SK-N-SH (cell line): ENCODE measurements around the gene WASF2. TPM values are rescaled to one million over a fixed set of nuclear protein-coding genes. Genes with fewer than 3 reads are reported as not detected.

ENCODE experiments used
- CTCF ChIA-PET: fragments of 300-600, 350-600 bp; formaldehyde crosslinking; extraction: SDS; loops from one replicate; lab custom pipeline; 2021; lab: Yijun Ruan, JAX
- POLR2A ChIA-PET: fragments of 350-600 bp; sonication (Branson Sonifier 250); formaldehyde crosslinking; extraction: SDS; loops from one replicate; lab custom pipeline; 2020; ENCODE audit warnings: antibody characterized with exemption, inconsistent platforms; lab: Yijun Ruan, JAX
- DNase-seq: peaks from one replicate; pipeline ENCODE4 v3.0.0; 2012
- H2AFZ ChIP-seq: fragments of 200-600 bp; sonication (generic); 2 replicates; pipeline ENCODE4 v1.8.1; 2016; ENCODE audit warnings: antibody characterized with exemption, mild to moderate bottlenecking, low read depth
- H3F3A ChIP-seq: fragments of 200-600 bp; sonication (generic); replicated peaks from 2 replicates; pipeline ENCODE3; 2016; ENCODE audit warnings: antibody characterized with exemption, mild to moderate bottlenecking; ENCODE audit not compliant: insufficient read depth
- H3K27ac ChIP-seq, 2 experiments: fragments of 200-500 bp in 1 of 2; fragments of 200-600 bp in 1 of 2; sonication (Bioruptor generic) in 1 of 2; sonication (generic), shearing (Covaris generic) in 1 of 2; 2 replicates each; pipeline versions ENCODE4 v1.5.1 to v1.6.1; 2014 to 2016; ENCODE audit warnings: low read depth in 2 of 2, inconsistent platforms in 1 of 2, low read length in 1 of 2, mild to moderate bottlenecking in 1 of 2, mixed read lengths in 1 of 2
- H3K27me3 ChIP-seq: fragments of 200-600 bp; sonication (generic), shearing (Covaris generic); 2 replicates; pipeline ENCODE4 v1.6.1; 2016; ENCODE audit warnings: mixed run types; ENCODE audit not compliant: insufficient read depth
- H3K36me3 ChIP-seq, 2 experiments: fragments of 200-500 bp in 1 of 2; fragments of 200-600 bp in 1 of 2; sonication (Bioruptor generic) in 1 of 2; sonication (generic) in 1 of 2; replicated peaks in 1 of 2; 2 replicates each; pipeline versions ENCODE3 to v1.5.1; 2014 to 2016; ENCODE audit warnings: low read length in 1 of 2, mild to moderate bottlenecking in 1 of 2; ENCODE audit not compliant: insufficient read depth in 2 of 2, control insufficient read depth in 1 of 2
- H3K4me1 ChIP-seq, 2 experiments: fragments of 200-500 bp in 1 of 2; fragments of 200-600 bp in 1 of 2; sonication (Bioruptor generic) in 1 of 2; sonication (generic), shearing (Covaris generic) in 1 of 2; 2 replicates each; pipeline versions ENCODE4 v1.5.1 to v1.6.1; 2014 to 2016; ENCODE audit warnings: low read depth in 1 of 2, low read length in 1 of 2, mixed run types in 1 of 2; ENCODE audit not compliant: insufficient read depth in 2 of 2, control insufficient read depth in 1 of 2
- H3K4me2 ChIP-seq: fragments of 200-600 bp; sonication (generic), shearing (Covaris generic); 2 replicates; pipeline ENCODE4 v1.6.1; 2017; ENCODE audit warnings: mixed run types
- H3K4me3 ChIP-seq, 2 experiments: fragments of 200-500 bp in 1 of 2; fragments of 200-600 bp in 1 of 2; sonication (Bioruptor generic) in 1 of 2; sonication (generic), shearing (Covaris generic) in 1 of 2; 2 replicates each; pipeline versions ENCODE4 v1.5.1 to v1.8.1; 2014 to 2016; ENCODE audit warnings: low read depth in 2 of 2, inconsistent platforms in 1 of 2, low read length in 1 of 2, mild to moderate bottlenecking in 1 of 2, mixed read lengths in 1 of 2, moderate library complexity in 1 of 2
- H3K79me2 ChIP-seq: fragments of 200-600 bp; sonication (generic); 2 replicates; pipeline ENCODE4 v1.8.1; 2017; ENCODE audit warnings: mild to moderate bottlenecking; ENCODE audit not compliant: insufficient read depth
- H3K9ac ChIP-seq: fragments of 200-600 bp; sonication (generic); 2 replicates; pipeline ENCODE4 v1.6.1; 2017; ENCODE audit warnings: mixed run types
- H3K9me2 ChIP-seq: fragments of 200-600 bp; sonication (generic); 2 replicates; pipeline ENCODE4 v1.6.1; 2017; ENCODE audit warnings: mixed run types
- H3K9me3 ChIP-seq: fragments of 200-600 bp; sonication (generic); 2 replicates; pipeline ENCODE4 v1.6.1; 2017; ENCODE audit warnings: mixed run types, mild to moderate bottlenecking, moderate library complexity
- H4K20me1 ChIP-seq: fragments of 200-600 bp; sonication (generic); 2 replicates; pipeline ENCODE4 v1.6.1; 2017; ENCODE audit warnings: mild to moderate bottlenecking, mixed run types; ENCODE audit not compliant: insufficient read depth
- CHD2 ChIP-seq: fragments of 150-350 bp; IDR thresholded peaks from 2 replicates; pipeline ENCODE4 v1.6.1; 2018; ENCODE audit warnings: low read length; ENCODE audit not compliant: partially characterized antibody
- CTCF ChIP-seq: fragments of 200-600 bp; sonication (generic); IDR thresholded peaks from 2 replicates; pipeline ENCODE4 v1.6.1; 2017; ENCODE audit warnings: antibody characterized with exemption, mild to moderate bottlenecking, moderate library complexity
- FOSL2 ChIP-seq: IDR thresholded peaks from 2 replicates; pipeline ENCODE4 v1.4.0; 2012; ENCODE audit warnings: low read depth, mild to moderate bottlenecking, moderate library complexity, borderline replicate concordance
- GABPA ChIP-seq: IDR thresholded peaks from 2 replicates; pipeline ENCODE4 v1.4.0; 2012; ENCODE audit warnings: low read depth, mild to moderate bottlenecking
- MEF2A ChIP-seq: IDR thresholded peaks from 2 replicates; pipeline ENCODE4 v1.4.0; 2012; ENCODE audit warnings: low read depth, borderline replicate concordance
- POLR2AphosphoS5 ChIP-seq: IDR thresholded peaks from 2 replicates; pipeline ENCODE4 v1.6.1; 2012; ENCODE audit warnings: low read depth, low read length
- REST ChIP-seq: IDR thresholded peaks from 2 replicates; pipeline ENCODE4 v1.6.1; 2012; ENCODE audit warnings: mild to moderate bottlenecking, low read depth, low read length, moderate library complexity
- RFX5 ChIP-seq: IDR thresholded peaks from 2 replicates; pipeline ENCODE4 v1.6.1; 2012; ENCODE audit warnings: mild to moderate bottlenecking, improper control_type of control experiment, low read length
- SIN3A ChIP-seq: IDR thresholded peaks from 2 replicates; pipeline ENCODE4 v1.6.1; 2012; ENCODE audit warnings: low read depth, mild to moderate bottlenecking, low read length, moderate library complexity, borderline replicate concordance
- ZBTB33 ChIP-seq: IDR thresholded peaks from 2 replicates; pipeline ENCODE4 v1.4.0; 2012; ENCODE audit warnings: low read depth, borderline replicate concordance
- WGBS: methylation state at CpG from one replicate; pipeline ENCODE4 v1.1.6; 2017; ENCODE audit warnings: low lambda C conversion rate; 5-methylcytosine and 5-hydroxymethylcytosine counted together
- polyA plus RNA-seq, 3 experiments: library from polyadenylated mRNA; depleted of rRNA; stranded (reverse); fragments of >200 nt; gene quantifications; 2 replicates each; pipeline ENCODE4 v1.2.3, GENCODE V29; 2012

The WASF2 gene
- polyA plus RNA-seq, 1 of the 3 experiments (the other 2 are of a cell fraction): 27.1 TPM

GRCh38 chr1:27414091-27414490 is 75.9 kb downstream of the WASF2 start:
- TF ChIP-seq MEF2A (no peak), RFX5 (no peak), CHD2 (no peak), SIN3A (no peak), POLR2AphosphoS5 (no peak), REST (no peak), GABPA (no peak), CTCF (no peak), ZBTB33 (no peak), FOSL2 (no peak)
- POLR2A ChIA-PET: interaction anchor here (0.6 kb wide), 1 partner anchor 115 kb away, joined by 3 read pairs; no protein-coding TSS in a partner anchor

More at GRCh38 chr1:27414091-27414490, 75.9 kb downstream of the WASF2 start:
- DNase-seq: no peak
- Histone ChIP-seq H3K79me2 (peaks cover 7% of the 10 kb centered on the region), H3K9ac (no peak overlapping the region), H3K36me3 (peaks cover 71 to 75% of the 10 kb centered on the region in 2 experiments), H3F3A (peaks cover 10% of the 10 kb centered on the region), H4K20me1 (no peaks in the 10 kb centered on the region), H2AFZ (no peak overlapping the region), H3K27ac (no peak overlapping the region), H3K27me3 (no peaks in the 10 kb centered on the region), H3K9me2 (no peaks in the 10 kb centered on the region), H3K4me2 (no peak overlapping the region), H3K4me3 (no peak overlapping the region), H3K9me3 (no peaks in the 10 kb centered on the region), H3K4me1 (peaks cover 0 to 12% of the 10 kb centered on the region in 2 experiments; a peak in 1 of 4 replicates)
- 100% methylated on average over 1 of the region's 1 CpG for WGBS
- CTCF ChIA-PET: interaction anchor here (0.8 to 16.9 kb wide), 7 partner anchors 11 to 192 kb away, joined by 3 to 111 read pairs (median 8); partner anchors contain the start of gene AHDC1
